ENCODE measurements around the gene CHMP1B.
"Not testable (repeated sequence)": the region's sequence is repeated elsewhere in the genome, so short reads cannot be mapped to it uniquely, and the experiment has no call there.

The CHMP1B gene

DNA sequence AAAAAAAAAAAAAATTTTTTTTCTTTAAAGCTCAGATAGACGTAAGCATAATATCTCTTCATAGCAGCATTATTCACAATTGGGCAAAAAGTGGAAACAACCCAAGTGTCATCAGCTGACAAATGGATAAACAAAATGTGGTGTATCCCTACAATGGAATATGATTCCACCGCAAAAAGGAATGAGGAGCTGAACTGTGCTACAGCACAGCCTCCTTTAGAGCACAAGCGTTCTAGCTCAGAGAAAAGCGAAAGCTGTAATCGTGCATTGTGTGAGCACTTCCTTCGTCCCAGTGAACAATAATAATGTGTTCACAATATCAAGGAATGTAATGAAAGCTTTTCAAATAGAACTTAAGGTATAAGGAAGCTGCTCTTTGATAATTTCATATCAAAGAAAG, 11.7 kb upstream of the CHMP1B start:
- no peak for DNase-seq (ENCODE audit: low read depth in 2 of 3, low spot score in 1 of 3)

DNA sequence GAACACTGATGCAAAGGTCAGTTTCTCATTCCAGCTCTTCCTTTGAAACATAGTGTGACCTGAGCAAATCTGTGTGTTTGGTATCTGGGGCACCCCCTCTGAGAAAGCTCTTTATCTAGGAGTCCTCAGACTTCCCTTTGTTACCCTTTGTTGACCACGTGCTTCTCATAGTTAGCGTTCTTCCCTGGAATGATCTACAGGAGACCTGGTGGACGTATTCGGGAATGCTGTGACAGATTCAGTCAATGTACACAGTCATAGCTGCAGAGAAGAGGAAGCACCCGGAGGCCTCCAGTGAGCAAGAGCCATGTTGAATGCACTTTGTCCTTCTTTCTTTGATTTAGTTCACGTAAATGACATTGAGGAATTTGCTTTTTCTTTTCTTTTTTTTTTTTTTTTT, 10.7 kb upstream of the CHMP1B start:
- no peak for DNase-seq (ENCODE audit: low read depth in 2 of 3, low spot score in 1 of 3)

DNA sequence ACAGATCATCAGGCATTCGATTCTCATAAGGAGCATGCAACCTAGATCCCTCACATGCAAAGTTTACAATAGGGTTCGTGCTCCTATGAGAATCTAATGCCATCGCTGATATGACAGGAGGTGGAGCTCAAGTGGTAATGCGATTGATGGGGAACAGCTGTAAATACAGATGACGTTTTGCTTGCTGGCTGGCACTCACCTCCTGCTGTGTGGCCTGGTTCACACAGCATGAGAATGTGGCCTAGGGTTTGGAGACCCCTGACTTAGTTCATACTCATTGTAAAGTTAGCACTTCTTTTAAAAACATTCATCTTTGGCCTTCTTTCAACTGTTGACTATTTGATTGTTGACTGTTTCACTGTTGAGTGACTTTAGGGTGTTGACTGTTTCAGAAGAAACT, 8.7 kb upstream of the CHMP1B start:
- no peak for DNase-seq (ENCODE audit: low read depth in 2 of 3, low spot score in 1 of 3)

DNA sequence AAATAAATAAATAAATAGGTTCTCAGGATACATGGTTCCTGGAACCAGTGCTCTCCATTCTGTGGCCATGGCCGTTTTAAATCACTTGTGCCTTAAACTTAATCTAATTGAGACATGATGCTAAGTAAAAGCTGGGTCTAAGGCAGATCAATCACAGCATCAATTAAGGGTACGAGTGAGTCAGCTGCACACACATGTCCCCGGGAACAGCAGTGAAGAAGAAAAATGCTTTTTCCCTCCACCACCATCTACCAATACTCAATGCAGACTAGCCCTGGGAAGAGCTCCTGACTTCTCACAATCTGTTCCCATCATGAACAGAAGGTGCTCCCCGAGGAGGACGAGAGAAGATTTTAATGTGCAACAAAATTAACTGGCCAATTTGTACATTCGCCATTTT, 6.8 kb upstream of the CHMP1B start:
- DNase-seq (ENCODE audit: low read depth in 2 of 3, low spot score in 1 of 3) = no peak

DNA sequence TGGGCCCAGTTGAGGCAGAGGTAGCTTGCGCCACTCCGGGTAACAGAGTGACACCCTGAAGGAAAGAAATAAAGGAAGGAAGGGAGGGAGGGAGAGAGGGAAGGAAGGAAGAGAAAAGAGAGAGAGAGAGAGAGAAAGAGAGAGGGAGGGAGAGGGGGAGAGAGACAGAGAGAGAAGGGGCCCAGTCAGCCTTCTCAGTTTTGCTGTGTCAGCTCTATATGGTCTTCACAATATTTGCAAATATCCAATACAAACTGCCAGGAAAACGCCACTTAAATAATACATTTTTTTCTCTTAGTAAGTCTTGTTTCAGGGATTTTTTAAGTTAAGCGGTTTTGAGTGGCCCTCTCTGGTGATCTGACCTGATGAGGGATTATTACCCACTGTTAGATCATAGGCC, 5.6 kb upstream of the CHMP1B start:
- no peak for DNase-seq (ENCODE audit: low read depth in 2 of 3, low spot score in 1 of 3)

DNA sequence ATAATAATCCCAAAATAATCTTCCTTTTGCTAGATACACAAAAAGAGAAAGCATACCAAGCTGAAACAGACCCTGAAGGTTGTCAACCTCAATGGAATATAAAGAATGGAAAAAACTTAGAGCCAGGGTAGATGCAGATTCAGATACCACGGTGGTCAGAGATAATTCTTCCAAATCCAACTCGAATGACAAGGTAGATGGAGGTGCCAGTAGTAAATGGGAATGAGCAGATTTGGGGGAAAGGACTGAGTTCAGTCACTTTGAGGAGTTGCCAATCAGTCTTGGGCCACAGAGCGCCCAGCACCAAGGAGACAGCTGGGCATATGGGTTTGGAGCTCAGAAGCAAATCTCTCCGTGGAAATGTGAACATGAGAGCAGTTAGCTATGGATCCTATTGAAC, 3.4 kb upstream of the CHMP1B start:
- DNase-seq (ENCODE audit: low read depth in 2 of 3, low spot score in 1 of 3) = no peak

DNA sequence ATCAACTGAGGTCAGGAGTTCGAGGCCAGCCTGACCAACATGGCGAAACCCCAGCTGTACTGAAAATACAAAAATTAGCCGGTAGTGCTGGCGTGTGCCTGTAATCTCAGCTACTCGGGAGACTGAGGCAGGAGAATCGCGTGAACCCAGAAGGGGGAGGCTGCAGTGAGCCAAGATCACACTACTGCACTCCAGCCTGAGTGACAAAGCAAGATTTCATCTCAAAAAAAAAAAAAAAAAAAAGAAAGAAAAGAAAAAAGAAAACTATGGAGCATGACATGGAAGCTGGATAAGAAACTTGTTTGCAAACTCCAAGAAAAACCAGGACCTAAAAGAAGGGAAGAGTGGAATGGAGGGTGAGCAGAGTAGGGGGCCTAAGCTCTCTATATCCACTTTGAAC, 1.9 kb upstream of the CHMP1B start:
- no peak for DNase-seq (ENCODE audit: low read depth in 2 of 3, low spot score in 1 of 3)

DNA sequence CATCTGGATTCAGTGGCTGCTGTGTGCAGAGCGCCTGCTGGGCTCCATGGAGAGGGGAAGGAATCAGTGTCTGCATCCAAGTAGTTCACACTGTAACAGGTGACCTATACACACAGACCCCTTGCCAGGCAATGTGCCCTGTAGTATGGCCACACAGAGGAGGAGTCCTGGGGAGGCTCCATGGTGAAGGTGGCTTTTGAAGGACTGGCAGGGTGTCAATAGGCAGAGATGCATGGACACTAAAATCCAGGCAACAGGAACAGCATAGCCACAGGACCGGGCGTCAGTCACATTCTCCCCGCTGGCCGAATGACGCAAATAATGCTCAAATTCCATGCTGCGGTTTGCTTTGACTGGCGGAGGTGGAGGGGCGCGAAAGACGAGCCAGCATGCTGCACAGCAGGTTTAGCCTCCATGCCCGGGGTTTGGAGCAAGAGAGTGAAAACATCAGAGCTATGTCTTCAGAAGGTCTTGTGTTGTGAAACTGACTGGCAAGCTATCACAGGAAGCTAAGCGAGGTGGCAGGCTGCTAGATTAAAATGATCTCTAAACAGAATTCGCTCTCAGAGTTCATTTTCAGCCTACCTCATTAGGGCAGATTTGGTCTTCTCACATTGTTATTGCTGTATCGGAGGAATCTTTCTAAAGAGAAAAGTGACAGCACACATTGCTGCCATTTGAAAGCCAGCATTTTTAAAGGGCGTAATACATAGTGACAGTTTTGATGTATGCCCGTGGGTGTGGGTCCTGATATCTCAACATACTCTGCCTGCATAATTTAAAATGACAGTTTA, 1.2 kb upstream of the CHMP1B start:
- DNase-seq (ENCODE audit: low read depth in 2 of 3, low spot score in 1 of 3) = peak in 2 of 3 donors; percentile 25 to 33

DNA sequence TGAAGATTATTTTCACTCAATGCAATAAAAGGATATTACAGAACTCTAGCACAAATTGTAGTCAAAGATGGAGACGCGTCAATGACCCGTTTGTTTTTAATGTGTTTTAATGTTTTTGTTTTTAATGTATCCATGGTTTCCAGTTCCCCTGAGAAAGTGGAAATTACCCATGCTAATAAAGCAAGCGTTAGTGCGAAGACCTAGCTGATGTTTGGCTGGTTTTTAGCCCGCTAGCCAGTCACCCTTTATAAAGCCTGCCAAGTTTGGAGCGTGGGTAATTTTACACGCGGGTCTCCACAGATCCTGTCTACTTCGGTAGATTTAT, 430 bp upstream of the CHMP1B start:
- no peak for DNase-seq (ENCODE audit: low read depth in 2 of 3, low spot score in 1 of 3)

DNA sequence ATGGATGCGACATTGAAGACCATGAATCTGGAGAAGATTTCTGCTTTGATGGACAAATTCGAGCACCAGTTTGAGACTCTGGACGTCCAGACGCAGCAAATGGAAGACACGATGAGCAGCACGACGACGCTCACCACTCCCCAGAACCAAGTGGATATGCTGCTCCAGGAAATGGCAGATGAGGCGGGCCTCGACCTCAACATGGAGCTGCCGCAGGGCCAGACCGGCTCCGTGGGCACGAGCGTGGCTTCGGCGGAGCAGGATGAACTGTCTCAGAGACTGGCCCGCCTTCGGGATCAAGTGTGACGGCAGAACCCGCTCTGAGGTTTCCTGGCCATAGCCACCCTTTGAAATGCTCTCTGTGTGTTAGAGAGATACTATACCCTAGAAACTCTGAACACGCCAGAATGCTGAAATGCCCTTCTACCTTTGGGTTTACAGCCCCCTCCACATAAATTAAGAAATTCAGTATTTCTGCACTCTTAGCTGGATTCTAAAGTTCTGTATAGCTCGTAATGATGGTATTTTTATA, 659 bp downstream of the CHMP1B start:
- peak in 2 of 3 donors; percentile 14 to 23 for DNase-seq (ENCODE audit: low read depth in 2 of 3, low spot score in 1 of 3)

DNA sequence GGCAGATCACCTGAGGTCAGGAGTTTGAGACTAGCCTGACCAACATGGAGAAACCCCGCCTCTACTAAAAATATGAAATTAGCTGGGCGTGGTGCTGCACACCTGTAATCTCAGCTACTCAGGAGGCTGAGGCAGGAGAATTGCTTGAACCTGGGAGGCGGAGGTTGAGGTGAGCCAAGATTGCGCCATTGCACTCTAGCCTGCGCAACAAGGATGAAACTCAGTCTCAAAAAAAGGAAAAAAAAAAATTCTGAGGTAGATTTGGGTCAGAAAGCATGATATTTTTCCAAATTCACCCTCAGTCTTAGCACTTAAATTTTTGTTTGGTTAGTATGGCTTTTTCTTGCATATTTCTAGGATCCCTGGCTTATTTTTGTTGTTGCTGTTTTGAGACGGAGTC, 3.3 kb downstream of the CHMP1B start:
- not testable (repeated sequence) for DNase-seq (ENCODE audit: low read depth in 2 of 3, low spot score in 1 of 3)

DNA sequence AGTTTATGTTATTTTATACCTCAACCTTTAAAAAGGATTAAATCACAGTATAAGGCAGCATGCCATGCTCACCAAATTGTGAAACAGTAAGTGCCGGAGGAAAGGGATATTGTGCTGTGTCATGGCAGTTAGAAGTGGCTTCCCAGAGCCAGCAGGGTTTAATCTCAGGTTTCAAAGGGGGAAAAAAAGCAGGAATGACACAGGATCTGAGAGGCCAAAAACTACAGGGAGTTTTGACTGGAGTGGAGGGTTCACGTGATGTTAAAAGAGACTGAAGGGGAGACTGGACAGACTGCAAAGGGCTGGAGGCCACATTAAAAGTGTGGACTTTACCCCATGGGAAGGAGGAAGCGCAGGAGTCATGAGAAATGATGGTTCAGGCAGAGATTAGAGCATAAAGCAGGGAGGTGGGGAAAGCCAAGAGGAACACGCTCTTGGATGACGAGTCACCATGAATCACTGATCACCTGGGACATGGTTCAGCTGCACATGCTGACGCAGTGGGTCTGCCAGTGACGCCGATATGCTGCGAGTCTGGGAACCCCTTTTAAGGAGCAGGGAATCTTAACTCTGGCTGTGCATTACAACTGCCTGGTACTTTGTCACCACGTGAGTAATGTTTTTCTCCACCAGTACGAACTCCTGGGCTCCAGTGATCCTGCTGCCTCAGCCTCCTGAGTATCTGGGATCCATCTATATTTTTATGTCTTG, 6.1 kb downstream of the CHMP1B start:
- DNase-seq (ENCODE audit: low read depth in 2 of 3, low spot score in 1 of 3) = no peak

DNA sequence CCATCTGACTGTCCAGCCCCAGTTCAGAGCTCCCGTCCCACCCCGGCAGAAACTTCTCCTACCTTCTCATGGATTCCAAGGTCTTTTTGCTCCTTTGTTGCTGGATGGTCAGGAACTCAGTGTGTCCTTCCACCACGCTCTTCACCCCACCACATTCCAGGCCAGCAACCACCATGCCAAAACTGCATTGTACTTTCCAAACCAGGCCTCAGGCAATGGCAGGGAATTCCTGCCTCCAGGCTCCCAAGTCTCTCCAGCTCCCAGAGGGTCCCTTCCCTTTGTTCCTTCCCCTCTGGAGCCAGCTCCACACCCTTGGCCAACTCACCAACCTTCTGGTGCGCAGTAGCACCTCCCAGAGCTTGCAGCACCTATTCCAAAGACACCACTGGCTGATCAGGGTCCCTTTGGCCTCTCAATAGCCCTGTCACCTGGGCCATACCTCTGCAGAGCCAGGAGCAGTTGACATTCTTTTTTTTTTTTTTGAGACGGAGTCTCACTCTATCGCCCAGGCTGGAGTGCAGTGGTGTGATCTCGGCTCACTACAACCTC, 8.1 kb downstream of the CHMP1B start:
- DNase-seq (ENCODE audit: low read depth in 2 of 3, low spot score in 1 of 3) = no peak

DNA sequence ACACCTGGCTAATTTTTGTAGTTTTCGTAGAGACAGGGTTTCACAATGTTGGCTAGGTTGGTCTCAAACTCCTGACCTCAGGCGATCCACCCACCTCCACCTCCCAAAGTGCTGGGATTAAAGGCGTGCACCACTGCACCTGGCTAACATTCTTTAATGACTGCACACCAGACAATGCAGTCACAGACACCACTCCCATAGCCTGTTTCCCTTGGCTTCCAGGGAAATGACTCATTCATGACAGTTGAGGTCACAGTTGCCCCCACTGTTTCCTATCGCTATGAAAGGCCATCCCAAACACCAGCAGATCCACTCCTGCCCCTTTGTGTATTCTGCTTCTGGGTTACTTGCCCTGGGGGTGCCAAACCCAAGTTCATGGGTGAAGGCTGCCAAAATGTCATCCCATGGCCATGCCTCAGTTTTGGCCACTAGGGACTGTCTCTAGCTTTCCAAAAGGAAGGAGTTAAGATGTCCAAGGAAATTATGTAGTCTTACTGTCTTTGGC, 8.7 kb downstream of the CHMP1B start:
- DNase-seq (ENCODE audit: low read depth in 2 of 3, low spot score in 1 of 3) = no peak

DNA sequence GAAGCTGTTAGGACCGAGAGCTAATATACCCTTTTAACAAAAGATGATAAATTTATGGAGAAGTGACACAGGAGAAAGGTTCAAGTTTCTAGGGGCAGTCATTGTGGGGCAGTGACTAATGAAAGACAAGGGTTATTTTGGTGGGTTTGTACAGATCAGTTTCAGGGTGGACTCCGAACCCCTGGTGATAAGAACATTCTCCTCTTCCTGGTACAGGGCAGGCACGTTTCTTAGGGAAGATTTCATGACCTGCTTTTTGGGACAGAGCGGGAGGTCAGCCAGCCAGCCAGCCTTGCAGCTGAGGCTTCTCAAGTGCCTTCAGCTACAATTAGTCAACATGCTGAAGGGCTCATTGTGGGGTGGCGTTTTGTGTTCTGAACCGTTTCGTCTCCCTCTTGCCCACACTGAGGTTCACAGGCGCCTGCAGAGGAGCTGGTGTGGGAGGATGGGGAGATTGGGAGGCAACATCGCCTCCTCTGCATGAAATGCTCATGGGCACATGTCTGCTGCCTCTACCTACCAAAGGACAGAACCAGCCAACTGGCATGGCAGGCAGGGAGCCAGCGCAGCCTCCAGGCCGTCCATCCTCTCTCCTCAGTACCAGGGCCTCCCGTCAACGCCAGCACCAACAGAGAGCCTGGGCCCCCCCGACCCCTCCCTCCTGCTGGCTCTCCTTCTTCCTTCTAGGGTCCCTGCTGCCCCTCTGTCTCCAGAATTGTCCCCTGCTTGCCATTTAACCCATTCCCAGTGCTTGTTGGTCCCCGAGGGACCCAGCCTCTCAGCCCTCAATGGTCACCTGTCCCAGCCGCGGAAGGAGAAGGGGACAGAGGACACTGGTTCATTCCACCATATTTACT, 9.6 kb downstream of the CHMP1B start:
- no peak for DNase-seq (ENCODE audit: low read depth in 2 of 3, low spot score in 1 of 3)

DNA sequence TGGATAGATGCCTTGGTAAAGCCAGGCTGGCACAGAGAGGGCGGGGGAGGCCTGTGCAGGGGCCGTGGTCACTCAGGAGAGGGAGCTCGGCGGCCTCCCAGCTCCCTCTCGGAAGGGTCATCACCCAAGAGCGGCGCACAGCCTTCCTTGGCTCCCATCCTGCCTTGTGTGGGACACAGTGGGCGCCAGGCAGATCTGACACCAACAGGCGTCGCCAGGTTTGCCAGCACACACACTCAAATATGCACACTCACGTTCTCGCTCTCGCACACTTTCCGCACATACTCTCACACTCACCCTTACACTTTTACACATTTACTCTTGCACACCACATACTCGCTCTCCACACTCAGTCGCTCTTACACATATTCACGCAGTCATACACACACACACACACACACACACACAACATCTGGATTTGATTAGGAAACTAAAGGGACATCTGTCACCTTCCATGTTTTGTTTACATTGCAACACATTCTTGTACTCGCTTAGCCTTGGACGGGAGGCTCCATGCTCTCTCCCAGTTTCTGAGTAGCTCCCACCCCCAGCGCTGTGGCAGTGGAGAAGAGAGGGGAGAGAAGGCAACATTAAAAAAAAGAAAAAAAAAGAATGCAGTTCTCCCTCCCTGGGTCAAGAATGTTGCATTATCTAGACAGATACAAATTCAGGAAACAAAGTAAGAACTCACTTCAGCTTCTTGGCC, 10.5 kb downstream of the CHMP1B start:
- no peak for DNase-seq (ENCODE audit: low read depth in 2 of 3, low spot score in 1 of 3)

DNA sequence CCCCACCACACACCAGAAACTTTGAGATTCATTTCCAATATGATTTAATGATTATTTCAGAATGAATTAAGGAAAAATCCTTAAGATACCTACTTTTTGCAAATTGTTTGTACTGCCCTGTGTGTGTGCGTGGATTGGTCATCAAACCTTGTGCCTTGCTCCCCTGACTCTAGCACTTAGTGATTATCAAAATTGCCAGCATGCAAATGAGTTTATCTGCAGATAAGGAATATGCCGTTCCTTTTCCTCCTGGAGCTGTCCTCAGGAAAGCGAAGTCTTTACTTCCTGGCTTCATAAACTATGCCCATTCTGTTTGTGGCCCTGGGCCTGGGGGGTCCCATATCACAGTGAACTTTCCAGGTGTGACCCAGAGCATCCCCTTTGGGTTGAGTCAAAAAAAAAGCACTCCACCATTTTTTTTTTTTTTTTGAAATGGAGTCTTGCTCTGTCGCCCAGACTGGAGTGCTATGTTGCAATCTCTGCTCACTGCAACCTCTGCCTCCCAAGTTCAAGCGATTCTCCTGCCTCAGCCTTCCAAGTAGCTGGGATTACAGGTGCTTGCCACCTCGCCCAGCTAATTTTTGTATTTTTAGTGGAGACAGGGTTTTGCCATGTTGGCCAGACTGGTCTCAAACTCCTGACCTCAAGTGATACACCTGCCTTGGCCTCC, 11.4 kb downstream of the CHMP1B start:
- DNase-seq (ENCODE audit: low read depth in 2 of 3, low spot score in 1 of 3) = no peak

DNA sequence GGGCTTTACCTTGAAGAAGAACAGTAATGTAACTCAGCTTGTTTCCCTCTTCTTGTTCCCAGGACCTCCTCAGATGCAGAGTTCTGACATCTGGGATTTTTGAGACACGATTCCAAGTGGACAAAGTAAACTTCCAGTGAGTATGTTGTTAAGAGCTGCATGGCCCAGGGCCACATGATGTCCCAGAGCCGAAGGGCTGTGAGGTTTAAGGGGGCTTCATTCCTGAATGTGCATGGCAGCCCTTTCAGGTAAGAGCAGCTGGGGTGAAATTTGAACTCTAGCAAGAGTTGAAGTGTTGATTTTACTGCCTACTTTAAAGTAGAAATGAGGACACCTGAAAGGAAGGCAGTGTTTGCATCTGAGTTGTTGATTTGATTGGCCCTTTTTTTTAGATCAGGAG, 13.3 kb downstream of the CHMP1B start:
- DNase-seq (ENCODE audit: low read depth in 2 of 3, low spot score in 1 of 3) = no peak

DNA sequence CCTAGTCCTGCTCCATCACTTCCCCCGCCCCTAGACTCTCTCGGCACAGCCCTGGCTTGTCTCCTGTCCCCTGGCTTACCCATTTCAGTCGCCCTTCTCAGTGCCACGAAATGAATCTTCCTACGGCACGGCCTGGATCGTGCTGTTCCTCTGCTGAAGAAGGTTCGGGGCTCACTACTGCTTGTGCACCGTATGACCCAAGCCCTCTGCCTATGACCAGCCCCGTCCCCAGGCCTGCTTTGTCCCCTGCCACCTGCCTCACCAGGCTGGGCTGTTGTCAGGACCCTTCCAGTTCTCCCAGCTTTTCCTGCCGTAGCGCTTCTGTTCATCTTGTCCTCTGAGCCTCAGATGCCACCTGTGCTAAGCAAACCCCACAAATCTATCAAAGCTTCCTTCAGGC, 13.9 kb downstream of the CHMP1B start:
- no peak for DNase-seq (ENCODE audit: low read depth in 2 of 3, low spot score in 1 of 3)

DNA sequence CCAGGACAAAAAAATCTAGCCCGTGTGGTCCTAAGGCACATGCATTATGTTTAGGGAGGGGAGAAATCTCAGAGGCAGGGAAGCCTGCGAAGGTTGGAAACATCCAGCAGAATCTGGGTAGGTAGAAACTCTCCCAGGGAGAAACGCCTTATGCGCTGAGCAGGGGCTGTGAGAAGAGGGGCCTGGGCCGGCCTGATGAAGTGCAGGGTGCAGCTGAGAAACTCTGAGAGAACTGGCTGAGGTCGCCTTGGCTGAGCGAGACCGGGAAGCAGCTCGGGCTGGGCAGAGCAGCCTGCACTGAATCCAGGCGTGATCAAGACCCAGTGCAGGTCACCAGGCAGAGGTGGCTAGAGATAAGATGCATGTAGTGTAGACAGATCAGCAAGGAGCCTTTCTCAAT, 15.1 kb downstream of the CHMP1B start:
- DNase-seq (ENCODE audit: low read depth in 2 of 3, low spot score in 1 of 3) = no peak
